Hepatocyte (in vitro differentiated cells): ENCODE data around the gene ARSI.

Source experiments
- EZH2 ChIP-seq: fragments of 200-600 bp; sonication (generic); IDR thresholded peaks from 2 replicates; pipeline ENCODE4 v1.6.1; 2016; ENCODE audit warnings: antibody characterized with exemption, mild to moderate bottlenecking, borderline replicate concordance
- TF ChIP-seq, protein P1 (sequence below): fragments of 200-600 bp; sonication (generic); IDR thresholded peaks from 2 replicates; pipeline ENCODE4 v1.5.1; 2016; ENCODE audit warnings: antibody characterized with exemption, mild to moderate bottlenecking; ENCODE audit not compliant: poor library complexity

DNA sequence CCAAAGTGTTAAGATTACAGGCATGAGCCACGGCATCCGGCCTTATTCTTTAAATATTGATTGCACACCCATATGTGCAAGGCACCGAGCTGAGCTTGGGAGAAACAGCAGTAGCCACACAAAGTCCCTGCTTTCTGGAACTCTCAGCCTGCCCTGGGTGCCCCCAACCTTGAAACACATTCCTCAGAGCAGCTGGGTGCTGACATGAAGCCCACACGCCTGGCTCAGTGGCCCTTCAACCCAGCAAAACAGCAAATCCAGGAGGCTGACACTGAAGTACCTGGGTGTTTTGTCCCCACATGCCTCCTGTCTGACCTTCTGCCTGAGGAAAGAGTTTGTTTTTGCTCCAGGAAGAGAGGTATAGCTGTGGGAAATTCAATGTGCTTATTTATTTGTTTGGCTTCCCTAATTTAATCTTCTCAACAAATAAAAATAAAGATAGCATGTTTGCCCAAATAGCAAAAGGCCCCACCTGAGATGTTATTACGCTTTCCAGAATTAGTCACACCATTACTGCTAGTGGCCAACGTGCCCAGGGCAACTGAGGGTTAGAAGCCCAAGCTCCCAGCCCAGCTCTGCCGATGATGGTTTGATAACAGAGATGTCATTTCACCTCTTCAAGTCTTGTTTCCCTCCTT, 41.4 kb upstream of the ARSI start:
- TF ChIP-seq EZH2, result no peak
- TF ChIP-seq, protein P1, sequence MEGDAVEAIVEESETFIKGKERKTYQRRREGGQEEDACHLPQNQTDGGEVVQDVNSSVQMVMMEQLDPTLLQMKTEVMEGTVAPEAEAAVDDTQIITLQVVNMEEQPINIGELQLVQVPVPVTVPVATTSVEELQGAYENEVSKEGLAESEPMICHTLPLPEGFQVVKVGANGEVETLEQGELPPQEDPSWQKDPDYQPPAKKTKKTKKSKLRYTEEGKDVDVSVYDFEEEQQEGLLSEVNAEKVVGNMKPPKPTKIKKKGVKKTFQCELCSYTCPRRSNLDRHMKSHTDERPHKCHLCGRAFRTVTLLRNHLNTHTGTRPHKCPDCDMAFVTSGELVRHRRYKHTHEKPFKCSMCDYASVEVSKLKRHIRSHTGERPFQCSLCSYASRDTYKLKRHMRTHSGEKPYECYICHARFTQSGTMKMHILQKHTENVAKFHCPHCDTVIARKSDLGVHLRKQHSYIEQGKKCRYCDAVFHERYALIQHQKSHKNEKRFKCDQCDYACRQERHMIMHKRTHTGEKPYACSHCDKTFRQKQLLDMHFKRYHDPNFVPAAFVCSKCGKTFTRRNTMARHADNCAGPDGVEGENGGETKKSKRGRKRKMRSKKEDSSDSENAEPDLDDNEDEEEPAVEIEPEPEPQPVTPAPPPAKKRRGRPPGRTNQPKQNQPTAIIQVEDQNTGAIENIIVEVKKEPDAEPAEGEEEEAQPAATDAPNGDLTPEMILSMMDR, result no peak
